SIG-M5 (cell line): Measurements from ENCODE around the gene ADGRL3.

ENCODE experiments used
- DNase-seq: peaks from one replicate; lab custom pipeline; 2025; lab: John Stamatoyannopoulos, UW

The ADGRL3 gene

GRCh38 chr4:61427099-61427817 lies 227.1 kb downstream of the ADGRL3 start:
- no peak for DNase-seq

- no peak for DNase-seq
Measured at GRCh38 chr4:61427818-61428495, 227.8 kb downstream of the ADGRL3 start.

- no peak for DNase-seq
Measured at GRCh38 chr4:61428950-61429349, 228.8 kb downstream of the ADGRL3 start.

GRCh38 chr4:61431131-61431530 lies 231.0 kb downstream of the ADGRL3 start:
- no peak for DNase-seq

GRCh38 chr4:61437923-61438322 lies 237.8 kb downstream of the ADGRL3 start:
- DNase-seq, result no peak

GRCh38 chr4:61440321-61440720 lies 240.2 kb downstream of the ADGRL3 start:
- no peak for DNase-seq

GRCh38 chr4:61442936-61443335 lies 242.8 kb downstream of the ADGRL3 start:
- no peak for DNase-seq

GRCh38 chr4:61443813-61444510 lies 243.8 kb downstream of the ADGRL3 start:
- DNase-seq, result no peak

GRCh38 chr4:61445374-61446063 lies 245.4 kb downstream of the ADGRL3 start:
- DNase-seq, result no peak

GRCh38 chr4:61446941-61447340 lies 246.8 kb downstream of the ADGRL3 start:
- DNase-seq, result no peak

GRCh38 chr4:61447918-61448317 lies 247.8 kb downstream of the ADGRL3 start:
- DNase-seq, result no peak

- DNase-seq, result no peak
Measured at GRCh38 chr4:61451935-61452334, 251.8 kb downstream of the ADGRL3 start.

- no peak for DNase-seq
Measured at GRCh38 chr4:61461956-61462355, 261.8 kb downstream of the ADGRL3 start.

- no peak for DNase-seq
Measured at GRCh38 chr4:61462451-61463326, 262.6 kb downstream of the ADGRL3 start.

- DNase-seq, result peak; percentile 68
Measured at GRCh38 chr4:61468024-61468720, 268.0 kb downstream of the ADGRL3 start.

GRCh38 chr4:61473306-61473705 lies 273.2 kb downstream of the ADGRL3 start:
- no peak for DNase-seq

GRCh38 chr4:61478340-61478739 lies 278.2 kb downstream of the ADGRL3 start:
- no peak for DNase-seq

- no peak for DNase-seq
Measured at GRCh38 chr4:61485056-61485455, 284.9 kb downstream of the ADGRL3 start.

GRCh38 chr4:61489927-61490326 lies 289.8 kb downstream of the ADGRL3 start:
- DNase-seq, result no peak

- no peak for DNase-seq
Measured at GRCh38 chr4:61493041-61493440, 292.9 kb downstream of the ADGRL3 start.

- DNase-seq, result no peak
Measured at GRCh38 chr4:61493470-61493869, 293.3 kb downstream of the ADGRL3 start.
